Tibial nerve (tissue), 3 donors: ENCODE data around the gene BPIFA3.

Experiments
- POLR2A ChIP-seq, 2 donors: fragments of 450-650 bp; IDR thresholded peaks; one replicate each; pipeline ENCODE4 v1.6.1; 2017; ENCODE audit warnings: antibody characterized with exemption in 2 of 2, mild to moderate bottlenecking in 2 of 2, moderate library complexity in 2 of 2
- TF ChIP-seq, protein P1 (sequence below), 5 experiments: fragments of 200-600 bp in 3 of 5; fragments of 450-650 bp in 2 of 5; sonication (generic) in 3 of 5; IDR thresholded peaks; one replicate each; pipeline ENCODE4 v1.5.1; 2016 to 2019; ENCODE audit warnings: antibody characterized with exemption in 5 of 5, mild to moderate bottlenecking in 3 of 5, moderate library complexity in 2 of 5

DNA sequence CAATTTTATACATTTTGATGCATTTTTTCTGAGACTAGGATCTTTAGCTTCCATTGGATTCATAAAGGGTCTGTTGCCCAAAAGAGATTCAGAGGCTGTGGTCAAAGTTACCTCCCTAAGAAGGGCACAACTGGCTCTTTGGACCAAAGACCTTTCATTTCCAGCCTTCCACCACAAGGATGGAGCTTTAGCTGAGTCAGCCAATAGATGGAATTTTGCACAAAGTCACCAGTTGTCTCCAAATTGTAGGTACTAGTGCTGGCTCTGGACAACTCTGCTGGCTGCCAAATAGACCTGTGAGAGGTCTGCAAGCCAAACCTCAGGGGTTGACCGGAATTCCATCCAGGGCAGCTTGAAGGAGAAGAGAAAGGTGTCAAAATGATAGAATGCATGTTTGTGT is 19.2 kb downstream of the BPIFA3 start:
- TF ChIP-seq, protein P1, sequence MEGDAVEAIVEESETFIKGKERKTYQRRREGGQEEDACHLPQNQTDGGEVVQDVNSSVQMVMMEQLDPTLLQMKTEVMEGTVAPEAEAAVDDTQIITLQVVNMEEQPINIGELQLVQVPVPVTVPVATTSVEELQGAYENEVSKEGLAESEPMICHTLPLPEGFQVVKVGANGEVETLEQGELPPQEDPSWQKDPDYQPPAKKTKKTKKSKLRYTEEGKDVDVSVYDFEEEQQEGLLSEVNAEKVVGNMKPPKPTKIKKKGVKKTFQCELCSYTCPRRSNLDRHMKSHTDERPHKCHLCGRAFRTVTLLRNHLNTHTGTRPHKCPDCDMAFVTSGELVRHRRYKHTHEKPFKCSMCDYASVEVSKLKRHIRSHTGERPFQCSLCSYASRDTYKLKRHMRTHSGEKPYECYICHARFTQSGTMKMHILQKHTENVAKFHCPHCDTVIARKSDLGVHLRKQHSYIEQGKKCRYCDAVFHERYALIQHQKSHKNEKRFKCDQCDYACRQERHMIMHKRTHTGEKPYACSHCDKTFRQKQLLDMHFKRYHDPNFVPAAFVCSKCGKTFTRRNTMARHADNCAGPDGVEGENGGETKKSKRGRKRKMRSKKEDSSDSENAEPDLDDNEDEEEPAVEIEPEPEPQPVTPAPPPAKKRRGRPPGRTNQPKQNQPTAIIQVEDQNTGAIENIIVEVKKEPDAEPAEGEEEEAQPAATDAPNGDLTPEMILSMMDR (IDR thresholded peaks at IDR 0.05) = no peak
- TF ChIP-seq POLR2A (IDR thresholded peaks at IDR 0.05) = no peak
